ENCODE results near the gene MPST. TPM values are rescaled to one million over a fixed set of nuclear protein-coding genes. Genes with fewer than 3 reads are reported as not detected.

Gene MPST
- total RNA-seq, 4 donors from 2014 or later = 37.1 to 152 (median 84.1) TPM

- intact Hi-C loops (cut with DNase I; ENCODE audit: low total_unique reads) = no loop called here
- TF ChIP-seq POLR2A (IDR thresholded peaks at IDR 0.05) = no peak
- no peak for TF ChIP-seq CTCF (IDR thresholded peaks at IDR 0.05)
- Histone ChIP-seq H3K4me1 (no peaks in the 10 kb centered on the region), H3K4me3 (no peak overlapping the region), H3K36me3 (no peaks in the 10 kb centered on the region), H3K27me3 (no peaks in the 10 kb centered on the region), H3K9me3 (no peaks in the 10 kb centered on the region), H3K27ac (no peak overlapping the region)
- no peak for DNase-seq
These were observed 25.4 kb downstream of the MPST start for GRCh38 chr22:37044634-37045625.

- no peak for DNase-seq
- no peaks in the 10 kb centered on the region for H3K9me3 ChIP-seq
- no peak overlapping the region for H3K27ac ChIP-seq
- peak in 1 of 4 experiments; percentile 14 for TF ChIP-seq CTCF (IDR thresholded peaks at IDR 0.05)
- TF ChIP-seq POLR2A (IDR thresholded peaks at IDR 0.05) = no peak
- H3K36me3 ChIP-seq = no peaks in the 10 kb centered on the region
- no peaks in the 10 kb centered on the region for H3K27me3 ChIP-seq
- no peak overlapping the region for H3K4me3 ChIP-seq
- no peaks in the 10 kb centered on the region for H3K4me1 ChIP-seq
- intact Hi-C loops (cut with DNase I; ENCODE audit: low total_unique reads) = no loop called here
These were observed 26.4 kb downstream of the MPST start for GRCh38 chr22:37045958-37046357.

GRCh38 chr22:37046589-37046988 is 27.0 kb downstream of the MPST start:
- TF ChIP-seq CTCF (IDR thresholded peaks at IDR 0.05) = no peak
- TF ChIP-seq POLR2A (IDR thresholded peaks at IDR 0.05) = no peak
- Histone ChIP-seq H3K27ac (no peak overlapping the region), H3K9me3 (no peaks in the 10 kb centered on the region), H3K36me3 (no peaks in the 10 kb centered on the region), H3K27me3 (no peaks in the 10 kb centered on the region), H3K4me1 (no peaks in the 10 kb centered on the region), H3K4me3 (no peak overlapping the region)
- intact Hi-C loops (cut with DNase I; ENCODE audit: low total_unique reads) = no loop called here
- no peak for DNase-seq

GRCh38 chr22:37047006-37047405 is 27.5 kb downstream of the MPST start:
- intact Hi-C loops (cut with DNase I; ENCODE audit: low total_unique reads) = no loop called here
- TF ChIP-seq POLR2A (IDR thresholded peaks at IDR 0.05) (no peak), CTCF (IDR thresholded peaks at IDR 0.05) (no peak)

GRCh38 chr22:37048133-37048532 is 28.6 kb downstream of the MPST start:
- Histone ChIP-seq H3K4me3 (no peak overlapping the region), H3K36me3 (no peaks in the 10 kb centered on the region), H3K27me3 (no peaks in the 10 kb centered on the region), H3K4me1 (no peaks in the 10 kb centered on the region), H3K9me3 (no peaks in the 10 kb centered on the region), H3K27ac (no peak overlapping the region)
- no peak for DNase-seq
- intact Hi-C loops (cut with DNase I; ENCODE audit: low total_unique reads) = no loop called here
- TF ChIP-seq CTCF (IDR thresholded peaks at IDR 0.05) = no peak
- TF ChIP-seq POLR2A (IDR thresholded peaks at IDR 0.05) = no peak

More at GRCh38 chr22:37047006-37047405, 27.5 kb downstream of the MPST start:
- no peaks in the 10 kb centered on the region for H3K27me3 ChIP-seq
- H3K27ac ChIP-seq = no peak overlapping the region
- H3K4me3 ChIP-seq = no peak overlapping the region
- H3K36me3 ChIP-seq = no peaks in the 10 kb centered on the region
- H3K4me1 ChIP-seq = no peaks in the 10 kb centered on the region
- DNase-seq = no peak
- H3K9me3 ChIP-seq = no peaks in the 10 kb centered on the region
